ENCODE measurements around the gene NPRL2. TPM values are rescaled to one million over a fixed set of nuclear protein-coding genes. Genes with fewer than 3 reads are reported as not detected.

The NPRL2 gene
- total and polyA plus RNA-seq, 2 of the 8 experiments (the other 6 are each of a cell fraction or from before 2014, with no cell fraction given): 28.4 to 51.4 TPM

DNA sequence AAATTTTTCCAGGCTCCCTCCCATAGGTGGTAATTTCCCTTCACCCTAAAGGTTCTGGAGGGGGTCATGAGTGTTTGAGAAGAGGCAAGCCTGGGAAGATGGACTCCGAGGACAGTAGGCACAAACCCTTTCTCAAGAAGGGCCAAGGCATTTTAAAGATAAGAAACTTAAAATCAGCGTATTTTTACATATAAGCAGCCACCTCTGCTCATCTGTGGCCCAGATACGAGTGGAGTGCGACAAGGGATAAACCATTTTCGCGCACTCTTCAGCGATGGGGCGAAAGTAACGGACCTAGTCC lies 10.5 kb downstream of the NPRL2 start:
- peaks cover 18% of the 10 kb centered on the region for H3K23me2 ChIP-seq (ENCODE audit: low read depth, low read length)
- no peak overlapping the region for H3K27ac ChIP-seq (ENCODE audit: low read depth, low read length)
- POLR2A ChIA-PET (ENCODE audit: partially characterized antibody): interaction anchor here (0.5 to 3.3 kb wide), 6 partner anchors 10 to 33 kb away, joined by 3 to 17 read pairs (median 4); partner anchors contain the start of genes CYB561D2, HYAL2, NPRL2 and TUSC2
- H3K18ac ChIP-seq (ENCODE audit: extremely low read depth, low read length): peak overlapping the region; percentile 75; the same call in 1 of the 2 replicates
- H2BK20ac ChIP-seq (ENCODE audit: low read length): no peak overlapping the region
- peak overlapping the region; percentile 33 to 63 (median 46) for H3K4me3 ChIP-seq (ENCODE audit: extremely low read depth in 1 of 4, insufficient read depth in 2 of 4, low read depth in 3 of 4, low read length in 4 of 4)
- H3K27me3 ChIP-seq (replicated peaks in 1 of 4; ENCODE audit: control insufficient read depth in 3 of 4, extremely low read depth in 1 of 4, insufficient read depth in 3 of 4, low read length in 3 of 4): peaks cover 23 to 62% (median 48%) of the 10 kb centered on the region in 4 experiments
- peaks cover 0 to 9% of the 10 kb centered on the region in 2 experiments for H4K20me1 ChIP-seq (replicated peaks in 1 of 2; ENCODE audit: control insufficient read depth in 1 of 2, insufficient read depth in 2 of 2, low read length in 2 of 2)
- peak overlapping the region; percentile 57; the same call in 1 of the 2 replicates for H4K8ac ChIP-seq (ENCODE audit: extremely low read depth, insufficient read depth, low read length)
- no peak overlapping the region for H4K5ac ChIP-seq (ENCODE audit: insufficient read length, low read depth, low read length)
- peak overlapping the region; percentile 65 to 87 for H3K4me2 ChIP-seq (ENCODE audit: insufficient read depth in 1 of 2, low read depth in 2 of 2, low read length in 2 of 2)
- CTCF ChIA-PET (ENCODE audit: partially characterized antibody): interaction anchor here (0.9 to 1.2 kb wide), 3 partner anchors 17 to 273 kb away, joined by 3 to 4 read pairs (median 3); no protein-coding TSS in a partner anchor
- H2BK120ac ChIP-seq (replicated peaks; ENCODE audit: low read depth, low read length): no peak overlapping the region
- no peak overlapping the region for H2BK5ac ChIP-seq (ENCODE audit: low read depth, low read length)
- 30% methylated on average over 9 of the region's 9 CpGs; no CpG with 5 or more reads in 1 of the 2 experiments for WGBS, 2 experiments (ENCODE audit: extremely low coverage in 1 of 2, insufficient coverage in 1 of 2, insufficient read length in 1 of 2, insufficient replicate concordance in 2 of 2, low coverage in 1 of 2, low lambda C conversion rate in 2 of 2, missing lambda C conversion rate in 1 of 2)
- H2AK5ac ChIP-seq (ENCODE audit: low read depth, low read length): no peak overlapping the region
- H2BK12ac ChIP-seq (ENCODE audit: low read depth, low read length): peak overlapping the region; percentile 46; the same call in 1 of the 2 replicates
- H4K91ac ChIP-seq (replicated peaks; ENCODE audit: insufficient read length, low read length): no peak overlapping the region
- no peak overlapping the region for H3K23ac ChIP-seq (ENCODE audit: insufficient read length)
- FAIRE-seq (no peak), DNase-seq (ENCODE audit: low read depth in 1 of 2, low spot score in 2 of 2) (no peak)
- H3K36me3 ChIP-seq (ENCODE audit: control insufficient read depth in 2 of 4, insufficient read depth in 4 of 4, low read length in 3 of 4): no peaks in the 10 kb centered on the region
- no peak overlapping the region for H3K14ac ChIP-seq (ENCODE audit: insufficient read length)
- peaks cover 3% of the 10 kb centered on the region; the same call in 1 of the 2 replicates for H3K79me1 ChIP-seq (ENCODE audit: low read depth, low read length)
- H3K4ac ChIP-seq (replicated peaks; ENCODE audit: insufficient read length, low read depth, low read length): no peak overlapping the region
- H2BK15ac ChIP-seq (ENCODE audit: low read length): no peak overlapping the region
- peaks cover 0 to 17% of the 10 kb centered on the region in 2 experiments; a peak in 2 of 4 replicates for H3K79me2 ChIP-seq (ENCODE audit: control insufficient read depth in 1 of 2, insufficient read depth in 2 of 2, low read length in 2 of 2)
- H3K9me3 ChIP-seq (ENCODE audit: insufficient read depth in 2 of 2, low read depth in 1 of 2, low read length in 1 of 2): no peaks in the 10 kb centered on the region
- no peak overlapping the region for H2AFZ ChIP-seq (ENCODE audit: low read length)
- H3K4me1 ChIP-seq (replicated peaks in 1 of 4; ENCODE audit: control insufficient read depth in 3 of 4, insufficient read depth in 4 of 4, low read length in 3 of 4): peaks cover 0 to 21% (median 15%) of the 10 kb centered on the region in 4 experiments; a peak in 5 of 7 replicates
- H3K9ac ChIP-seq (replicated peaks in 1 of 4; ENCODE audit: extremely low read depth in 1 of 4, low read depth in 3 of 4, low read length in 3 of 4): no peak overlapping the region
- H3K56ac ChIP-seq (replicated peaks; ENCODE audit: insufficient read length, low read depth, low read length): no peak overlapping the region
- TF ChIP-seq SAP30 (IDR thresholded peaks at IDR 0.05; ENCODE audit: insufficient read depth, insufficient replicate concordance, low read length) (no peak), PHF8 (conservative IDR thresholded peaks at IDR 0.05; ENCODE audit: low read depth, low read length) (no peak), CBX5 (IDR thresholded peaks at IDR 0.05; ENCODE audit: low read depth, low read length) (no peak), ATF3 (IDR thresholded peaks at IDR 0.05; ENCODE audit: insufficient read depth, low read depth, low read length) (no peak), CREB1 (IDR thresholded peaks at IDR 0.05) (no peak), GABPA (IDR thresholded peaks at IDR 0.05; ENCODE audit: borderline replicate concordance, insufficient read depth, low read length) (no peak), CTBP2 (IDR thresholded peaks at IDR 0.05; ENCODE audit: borderline replicate concordance, insufficient read depth, insufficient read length, low read length) (no peak), BCL11A (IDR thresholded peaks at IDR 0.05; ENCODE audit: low read depth in 2 of 2, low read length in 2 of 2) (no peak), RXRA (IDR thresholded peaks at IDR 0.05; ENCODE audit: insufficient read depth, low read depth, low read length) (no peak), TAF7 (optimal IDR thresholded peaks at IDR 0.05; ENCODE audit: borderline replicate concordance, low read depth, low read length) (no peak), TBP (IDR thresholded peaks at IDR 0.05; ENCODE audit: low read depth, low read length) (no peak), CBX8 (IDR thresholded peaks at IDR 0.05; ENCODE audit: borderline replicate concordance, low read depth, low read length) (no peak), TEAD4 (IDR thresholded peaks at IDR 0.05; ENCODE audit: low read depth, low read length) (no peak)

Measured in H1 (cell line).